VCaP (cell line): ENCODE results near the gene AGBL3.

Experiments used
- H3K27ac ChIP-seq: fragments of 450-650 bp; 2 replicates; pipeline ENCODE4 v1.5.1; 2017
- TF ChIP-seq, protein P1 (sequence below): fragments of 450-650 bp; conservative IDR thresholded peaks from 2 replicates; pipeline ENCODE4 v1.5.1; 2017; ENCODE audit warnings: mild to moderate bottlenecking, moderate library complexity

The AGBL3 gene

DNA sequence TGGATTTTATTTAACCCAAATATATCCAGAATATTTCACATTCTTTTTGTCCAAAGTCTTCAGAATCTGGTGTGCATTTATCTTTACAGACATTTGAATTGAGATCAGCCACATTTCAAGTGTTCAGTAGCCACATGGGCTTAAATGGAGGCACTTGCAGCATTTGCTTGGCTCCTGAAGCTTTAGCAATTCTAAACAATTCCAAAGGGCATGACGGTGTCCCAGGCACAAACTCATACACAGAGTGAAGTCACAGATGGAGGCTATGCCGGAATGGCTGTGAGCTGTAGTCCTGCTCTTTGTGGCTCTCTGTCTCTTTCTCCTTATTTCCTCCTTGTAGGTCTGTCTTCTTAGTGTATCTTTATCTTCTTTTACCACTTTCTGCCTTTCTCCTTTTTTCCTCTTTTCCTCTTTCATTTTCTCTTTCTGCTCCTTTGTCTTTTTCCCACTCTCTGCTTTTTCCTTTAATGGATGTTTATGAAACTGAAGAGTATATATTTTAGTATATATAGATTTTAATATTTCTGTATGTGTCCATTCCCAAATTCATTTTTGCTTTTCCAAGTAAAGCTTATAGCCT lies 7.7 kb downstream of the AGBL3 start:
- TF ChIP-seq, protein P1, sequence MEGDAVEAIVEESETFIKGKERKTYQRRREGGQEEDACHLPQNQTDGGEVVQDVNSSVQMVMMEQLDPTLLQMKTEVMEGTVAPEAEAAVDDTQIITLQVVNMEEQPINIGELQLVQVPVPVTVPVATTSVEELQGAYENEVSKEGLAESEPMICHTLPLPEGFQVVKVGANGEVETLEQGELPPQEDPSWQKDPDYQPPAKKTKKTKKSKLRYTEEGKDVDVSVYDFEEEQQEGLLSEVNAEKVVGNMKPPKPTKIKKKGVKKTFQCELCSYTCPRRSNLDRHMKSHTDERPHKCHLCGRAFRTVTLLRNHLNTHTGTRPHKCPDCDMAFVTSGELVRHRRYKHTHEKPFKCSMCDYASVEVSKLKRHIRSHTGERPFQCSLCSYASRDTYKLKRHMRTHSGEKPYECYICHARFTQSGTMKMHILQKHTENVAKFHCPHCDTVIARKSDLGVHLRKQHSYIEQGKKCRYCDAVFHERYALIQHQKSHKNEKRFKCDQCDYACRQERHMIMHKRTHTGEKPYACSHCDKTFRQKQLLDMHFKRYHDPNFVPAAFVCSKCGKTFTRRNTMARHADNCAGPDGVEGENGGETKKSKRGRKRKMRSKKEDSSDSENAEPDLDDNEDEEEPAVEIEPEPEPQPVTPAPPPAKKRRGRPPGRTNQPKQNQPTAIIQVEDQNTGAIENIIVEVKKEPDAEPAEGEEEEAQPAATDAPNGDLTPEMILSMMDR: no peak
- no peak overlapping the region for H3K27ac ChIP-seq

GRCh38 chr7:134995239-134996096 lies 9.2 kb downstream of the AGBL3 start:
- H3K27ac ChIP-seq: no peak overlapping the region
- TF ChIP-seq, protein P1: no peak

- no peak overlapping the region for H3K27ac ChIP-seq
- TF ChIP-seq, protein P1: no peak
Measured at GRCh38 chr7:134996097-134996550, 9.8 kb downstream of the AGBL3 start.

DNA sequence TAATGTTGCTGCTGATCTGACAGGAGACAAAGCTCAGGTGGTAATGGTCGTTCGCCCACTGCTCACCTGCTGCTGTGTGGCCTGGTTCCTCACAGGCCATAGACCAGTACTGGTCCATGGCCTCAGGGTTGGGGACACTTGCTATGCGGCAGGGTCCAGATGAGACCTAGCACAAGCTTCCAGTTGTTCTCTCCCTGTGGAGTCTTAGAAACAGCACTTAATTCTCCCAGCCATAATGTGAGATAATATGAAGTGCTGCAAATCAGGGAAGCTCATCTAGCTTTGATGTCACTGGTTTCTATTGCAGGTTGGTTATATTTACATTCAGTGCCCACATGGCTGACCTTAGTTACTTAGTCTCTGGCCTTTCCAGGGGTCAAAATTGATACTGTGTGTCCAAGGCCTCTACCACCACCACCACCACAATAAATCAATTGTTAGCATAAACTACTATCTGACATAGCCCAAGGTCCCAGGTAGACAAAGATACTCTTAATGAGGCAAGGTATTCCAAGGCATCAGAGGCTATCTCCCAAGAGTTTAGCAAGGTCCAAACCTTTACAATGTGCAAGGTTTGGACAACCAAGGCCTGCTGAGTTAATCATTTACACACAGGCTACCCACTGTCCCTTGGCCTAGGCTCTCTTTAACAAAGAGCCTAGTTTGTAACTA lies 11.0 kb downstream of the AGBL3 start:
- no peak overlapping the region for H3K27ac ChIP-seq
- TF ChIP-seq, protein P1: no peak

- H3K27ac ChIP-seq: no peak overlapping the region
- TF ChIP-seq, protein P1: no peak
Measured at GRCh38 chr7:134999136-134999535, 12.8 kb downstream of the AGBL3 start.

DNA sequence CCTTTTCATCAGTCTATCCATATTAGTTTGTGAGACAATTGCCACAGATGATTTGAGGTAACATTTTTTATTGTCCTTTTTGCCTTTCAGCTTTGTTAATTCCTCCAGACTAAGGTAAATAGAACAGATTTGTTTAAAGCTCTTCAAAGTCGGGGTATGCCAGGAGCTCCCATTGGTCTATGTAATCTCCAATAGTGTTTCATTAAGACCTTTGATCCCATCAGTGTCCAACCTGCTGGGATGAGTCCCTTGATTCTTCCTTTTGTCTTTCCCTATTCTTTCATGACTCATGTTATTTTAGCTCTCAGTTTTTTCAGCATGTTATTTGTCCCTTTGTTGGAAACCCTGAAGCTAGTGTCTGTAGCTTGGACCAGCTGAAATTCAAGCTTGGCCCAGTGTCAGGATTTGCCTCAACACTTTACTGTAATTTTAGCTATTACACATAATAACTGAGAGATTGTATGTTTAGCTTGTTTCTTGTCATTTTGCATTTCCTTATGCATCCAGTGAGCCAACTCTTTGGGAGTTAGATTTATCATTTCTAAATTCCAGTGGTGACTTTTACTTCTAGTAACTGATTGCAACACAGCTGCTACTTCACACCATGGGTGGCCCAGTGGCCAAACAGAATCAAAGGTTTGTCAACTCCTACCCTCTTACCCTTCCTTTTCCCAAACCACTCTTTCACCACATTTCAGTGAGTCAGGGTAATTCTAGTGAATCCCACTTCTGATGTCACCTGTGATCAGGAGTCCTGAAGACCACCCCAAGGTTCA lies 15.3 kb downstream of the AGBL3 start:
- TF ChIP-seq, protein P1: no peak
- no peak overlapping the region for H3K27ac ChIP-seq
